HG03432 (cell line): ENCODE data around the gene SUCLG2.
"Not testable (repeated sequence)": the region's sequence is repeated elsewhere in the genome, so short reads cannot be mapped to it uniquely, and the experiment has no call there.

Experiments
- ATAC-seq: cut with Tn5 transposase; IDR thresholded peaks from one replicate; pipeline ENCODE4 v1.9.1; 2021; ENCODE audit warnings: mild to moderate bottlenecking, moderate library complexity; ENCODE audit not compliant: unreplicated experiment

The SUCLG2 gene

GRCh38 chr3:67610458-67610857, 44.0 kb downstream of the SUCLG2 start:
- ATAC-seq = no peak

- no peak for ATAC-seq
Measured at GRCh38 chr3:67609709-67610108, 44.7 kb downstream of the SUCLG2 start.

GRCh38 chr3:67608034-67608433, 46.4 kb downstream of the SUCLG2 start:
- ATAC-seq = no peak

GRCh38 chr3:67605377-67605776, 49.0 kb downstream of the SUCLG2 start:
- no peak for ATAC-seq

GRCh38 chr3:67602816-67603215, 51.6 kb downstream of the SUCLG2 start:
- no peak for ATAC-seq

- no peak for ATAC-seq
Measured at GRCh38 chr3:67601919-67602608, 52.3 kb downstream of the SUCLG2 start.

- no peak for ATAC-seq
Measured at GRCh38 chr3:67601385-67601784, 53.0 kb downstream of the SUCLG2 start.

GRCh38 chr3:67599821-67600220, 54.6 kb downstream of the SUCLG2 start:
- no peak for ATAC-seq

GRCh38 chr3:67598814-67599556, 55.4 kb downstream of the SUCLG2 start:
- no peak for ATAC-seq

- no peak for ATAC-seq
Measured at GRCh38 chr3:67595424-67595823, 59.0 kb downstream of the SUCLG2 start.

GRCh38 chr3:67593761-67594234, 60.6 kb downstream of the SUCLG2 start:
- ATAC-seq = no peak

GRCh38 chr3:67592057-67592456, 62.4 kb downstream of the SUCLG2 start:
- ATAC-seq = no peak

- no peak for ATAC-seq
Measured at GRCh38 chr3:67587811-67588210, 66.6 kb downstream of the SUCLG2 start.

- ATAC-seq = no peak
Measured at GRCh38 chr3:67587301-67587700, 67.1 kb downstream of the SUCLG2 start.

- ATAC-seq = not testable (repeated sequence)
Measured at GRCh38 chr3:67584608-67585007, 69.8 kb downstream of the SUCLG2 start.

GRCh38 chr3:67580430-67581000, 73.9 kb downstream of the SUCLG2 start:
- no peak for ATAC-seq

- ATAC-seq = no peak
Measured at GRCh38 chr3:67578416-67578815, 76.0 kb downstream of the SUCLG2 start.

GRCh38 chr3:67576441-67576840, 78.0 kb downstream of the SUCLG2 start:
- no peak for ATAC-seq

GRCh38 chr3:67569324-67569723, 85.1 kb downstream of the SUCLG2 start:
- no peak for ATAC-seq

- ATAC-seq = no peak
Measured at GRCh38 chr3:67567893-67568292, 86.5 kb downstream of the SUCLG2 start.

GRCh38 chr3:67564973-67565372, 89.4 kb downstream of the SUCLG2 start:
- no peak for ATAC-seq

- ATAC-seq = no peak
Measured at GRCh38 chr3:67564008-67564407, 90.4 kb downstream of the SUCLG2 start.
